Left colon (tissue), 2 donors: ENCODE data around the gene RICTOR. TPM values are rescaled to one million over a fixed set of nuclear protein-coding genes. Genes with fewer than 3 reads are reported as not detected.
A peak's percentile ranks its signal among the peaks of the same experiment; 100 is the strongest.
"Not testable (repeated sequence)": the region's sequence is repeated elsewhere in the genome, so short reads cannot be mapped to it uniquely, and the experiment has no call there.

Source experiments
- ATAC-seq: fragments of 200-7000 bp; cut with Tn5 transposase; one replicate; pipeline ENCODE4 v1.9.1; 2020; ENCODE audit warnings: mild to moderate bottlenecking, moderate library complexity
- DNase-seq, 2 donors: peaks; one replicate each; pipeline ENCODE4 v3.0.0-alpha.2; 2020
- intact Hi-C, 2 donors: fragments of 100-400 bp; cut with DNase I in 1 of 2; cut with micrococcal nuclease in 1 of 2; formaldehyde crosslinking; loops; one replicate each; pipeline versions ENCODE4 v1.11.2 to v1.14.0; 2022; cut with DNase I, micrococcal nuclease
- total RNA-seq, 2 donors: library from RNA; stranded (reverse); fragmentation: NEBNext Ultra II Directional; extraction: Animal tissue kit (Norgen Biotek cat#: 25700); gene quantifications; one replicate each; pipeline ENCODE4 v1.2.1, GENCODE V29; 2021
- donor health status: DM: no; HTN: no; CAD: no.
- donor health status: DM: yes; HTN: yes; CAD: no.

The RICTOR gene
- total RNA-seq, 2 donors from 2014 or later = 22.6 to 31.0 TPM

DNA sequence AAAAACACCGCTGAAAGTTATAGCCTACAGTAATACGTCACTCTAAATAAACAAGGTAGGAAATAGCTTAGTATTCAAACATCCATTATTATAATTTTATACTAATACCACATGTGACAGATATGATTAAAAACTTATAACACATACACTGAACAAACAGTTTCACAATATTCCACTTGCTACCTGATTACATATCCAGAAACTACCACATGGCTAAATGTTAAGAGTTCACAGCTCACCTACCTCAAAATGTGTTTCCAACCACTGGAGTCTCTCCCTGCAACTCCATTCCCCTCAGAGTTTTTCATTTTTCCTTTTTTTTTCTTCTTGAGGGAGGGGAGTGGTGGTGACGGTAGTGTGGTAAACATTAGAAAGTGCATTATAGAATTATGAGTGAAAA lies 12.1 kb downstream of the RICTOR start:
- no peak for ATAC-seq
- intact Hi-C loops = no loop called here
- no peak for DNase-seq

DNA sequence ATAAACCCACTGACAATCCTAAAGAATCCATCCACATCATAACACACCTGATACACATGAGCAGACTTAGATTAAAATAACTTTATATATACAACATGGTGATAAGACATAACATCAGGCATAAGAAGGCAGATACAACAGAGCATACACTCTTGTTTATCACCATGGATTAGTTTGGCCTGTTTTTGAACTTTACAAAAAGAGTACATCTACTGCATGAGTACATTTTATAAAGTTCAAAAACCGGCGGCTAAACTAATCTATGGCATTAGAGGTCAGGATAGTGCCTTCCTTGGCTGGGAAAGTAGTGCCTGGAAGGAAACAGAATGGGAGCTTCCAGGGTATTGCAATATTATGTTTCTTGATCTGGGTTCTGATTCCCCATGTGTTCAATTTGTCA lies 15.1 kb downstream of the RICTOR start:
- DNase-seq (no peak), ATAC-seq (no peak)
- intact Hi-C loops = no loop called here

DNA sequence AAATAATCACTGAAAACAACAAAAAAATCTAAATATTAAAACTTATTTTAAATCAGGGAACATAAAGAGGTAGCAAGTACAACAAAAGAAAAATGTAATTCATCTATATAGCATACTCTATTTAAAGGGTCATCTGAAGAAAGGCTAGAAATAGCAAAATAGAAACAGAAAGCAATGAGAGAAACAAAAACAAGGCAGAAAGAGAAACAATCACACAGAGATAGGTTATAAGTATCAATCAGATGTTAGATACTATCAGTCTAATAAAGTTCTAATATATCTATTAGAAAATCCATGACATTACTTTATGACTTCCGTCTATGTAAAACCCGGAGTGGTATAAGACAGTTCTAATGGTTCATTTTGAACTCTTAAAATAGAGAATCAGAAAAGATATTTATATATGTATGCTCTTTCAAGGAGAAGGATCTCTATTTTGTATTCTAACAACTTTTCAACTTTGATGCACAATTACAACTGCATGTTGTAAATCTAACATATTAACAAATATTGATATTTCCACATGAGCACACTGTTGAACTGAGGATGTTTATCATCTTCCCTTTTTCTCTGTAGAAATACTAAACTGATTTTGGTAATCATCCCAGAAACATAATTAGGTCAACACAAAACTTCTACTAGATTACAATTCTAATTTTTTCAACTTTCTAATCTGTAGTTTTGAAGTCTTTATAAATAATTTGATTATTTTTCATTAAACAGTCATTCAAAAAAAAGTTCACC lies 15.8 kb downstream of the RICTOR start:
- no peak for DNase-seq
- no peak for ATAC-seq
- intact Hi-C loops = no loop called here

DNA sequence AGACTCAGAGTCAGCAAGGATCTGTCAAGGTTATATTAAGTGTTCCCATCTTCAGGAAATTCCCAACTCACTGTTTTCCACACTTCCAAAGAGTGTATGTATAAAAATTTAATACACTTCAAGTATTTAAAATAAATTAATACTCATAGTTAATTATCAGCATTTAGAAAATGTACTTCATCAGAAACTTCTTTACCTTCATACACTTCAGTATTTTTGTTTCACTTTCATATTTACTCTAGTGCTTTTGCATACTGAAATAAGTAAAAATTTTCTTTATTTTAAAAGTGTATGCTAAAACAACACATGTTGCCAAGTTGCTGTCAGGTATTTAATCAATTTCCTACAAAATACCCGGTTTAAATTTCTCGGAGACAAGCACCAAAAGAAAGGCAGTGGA lies 16.5 kb downstream of the RICTOR start:
- no peak for DNase-seq
- intact Hi-C loops = no loop called here
- ATAC-seq = no peak

- ATAC-seq (no peak), DNase-seq (no peak)
- intact Hi-C loops = no loop called here
These were observed 18.3 kb downstream of the RICTOR start for GRCh38 chr5:39055768-39056398.

- ATAC-seq = no peak
- DNase-seq = no peak
- intact Hi-C loops = no loop called here
These were observed 19.0 kb downstream of the RICTOR start for GRCh38 chr5:39055027-39055767.

GRCh38 chr5:39053189-39053588 lies 21.0 kb downstream of the RICTOR start:
- intact Hi-C loops = no loop called here
- no peak for ATAC-seq
- no peak for DNase-seq

- intact Hi-C loops = no loop called here
- DNase-seq = no peak
- no peak for ATAC-seq
These were observed 22.1 kb downstream of the RICTOR start for GRCh38 chr5:39052141-39052540.

DNA sequence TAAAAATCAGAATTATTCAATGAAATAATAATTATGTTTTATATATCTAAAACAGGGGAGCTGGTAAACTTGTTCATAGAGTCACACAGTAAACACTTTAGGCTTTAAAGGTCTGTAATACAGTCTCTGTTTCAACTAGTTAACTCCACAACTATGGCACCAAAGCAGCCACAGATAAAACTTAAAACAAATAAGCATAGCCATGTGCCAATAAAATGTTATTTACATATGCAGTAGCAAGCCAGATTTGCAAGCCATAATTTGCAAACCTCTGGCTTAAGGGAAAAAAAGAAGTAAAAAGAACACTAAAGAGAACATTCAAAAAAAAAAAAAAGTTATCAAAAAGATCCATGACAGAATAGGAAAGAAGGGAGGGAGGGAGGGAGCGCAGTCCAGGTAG lies 24.9 kb downstream of the RICTOR start:
- no peak for ATAC-seq
- intact Hi-C loops = no loop called here

DNA sequence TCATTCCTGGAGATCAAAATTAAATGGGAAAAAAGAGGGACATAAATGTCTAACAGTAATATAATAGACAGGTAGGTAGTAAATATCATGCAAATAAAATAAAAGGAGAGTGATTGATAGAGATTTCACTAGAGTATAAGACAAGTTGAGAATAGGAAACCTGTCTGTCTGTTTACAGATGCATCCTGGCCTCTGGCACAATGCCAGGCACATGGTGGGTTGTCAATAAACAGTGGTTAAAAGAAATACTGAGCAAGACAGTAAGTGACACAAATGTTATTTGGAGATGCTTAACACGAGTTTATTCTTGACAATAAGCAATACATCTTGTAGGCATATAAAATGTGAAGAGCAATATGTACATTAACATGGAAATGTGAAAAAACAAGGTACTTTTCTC lies 33.3 kb downstream of the RICTOR start:
- intact Hi-C loops = no loop called here
- no peak for ATAC-seq
- DNase-seq = no peak

More for the DNA sequence above, 24.9 kb downstream of the RICTOR start:
- no peak for DNase-seq

GRCh38 chr5:39034493-39034892 lies 39.7 kb downstream of the RICTOR start:
- DNase-seq, intact Hi-C loops, ATAC-seq: not testable (repeated sequence)

DNA sequence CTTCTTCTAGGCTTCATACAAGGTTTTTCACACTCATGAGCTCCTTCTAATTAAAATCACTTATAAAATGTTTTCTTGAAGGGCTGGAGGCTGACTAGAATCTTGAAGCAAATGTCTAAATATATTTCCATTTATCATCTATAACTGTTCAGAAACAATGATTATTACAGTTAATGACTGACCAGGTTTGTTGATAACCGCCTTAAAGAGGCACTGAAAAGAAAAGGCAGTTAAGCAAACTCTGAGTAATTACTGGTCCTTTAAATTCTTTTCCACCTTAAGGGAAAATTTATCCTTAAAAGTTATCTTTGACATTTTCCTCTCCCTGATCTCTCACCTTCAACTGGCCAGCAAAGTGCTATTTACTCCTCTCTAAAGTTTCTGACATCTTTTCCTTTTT lies 43.2 kb downstream of the RICTOR start:
- ATAC-seq (no peak), DNase-seq (no peak)
- intact Hi-C loops = no loop called here

GRCh38 chr5:39025456-39025855 lies 48.7 kb downstream of the RICTOR start:
- intact Hi-C loops = no loop called here
- no peak for ATAC-seq

DNA sequence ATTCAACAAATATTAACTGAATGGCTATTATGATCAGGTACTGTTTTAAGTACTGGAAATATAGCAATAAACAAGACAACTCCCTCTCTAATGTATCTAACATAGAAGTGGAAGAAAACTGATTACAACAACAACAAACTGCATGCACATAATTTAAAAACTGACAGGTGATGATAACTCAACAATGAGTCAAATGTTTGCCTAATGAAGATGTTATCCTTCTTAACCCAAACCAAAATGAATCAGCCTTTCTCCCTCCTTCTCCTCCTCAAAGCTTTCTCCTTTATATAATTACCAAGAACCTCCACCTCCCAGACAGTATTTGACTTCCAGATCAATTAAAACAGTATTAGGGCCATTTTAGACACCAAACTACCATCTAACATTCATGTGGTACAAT lies 49.3 kb downstream of the RICTOR start:
- intact Hi-C loops = no loop called here
- DNase-seq = no peak
- no peak for ATAC-seq

More at GRCh38 chr5:39025456-39025855, 48.7 kb downstream of the RICTOR start:
- DNase-seq = no peak

- ATAC-seq (no peak), DNase-seq (no peak)
- intact Hi-C loops = no loop called here
These were observed 50.2 kb downstream of the RICTOR start for GRCh38 chr5:39024005-39024404.

GRCh38 chr5:39023121-39023520 lies 51.1 kb downstream of the RICTOR start:
- intact Hi-C loops = no loop called here
- DNase-seq (no peak), ATAC-seq (no peak)

DNA sequence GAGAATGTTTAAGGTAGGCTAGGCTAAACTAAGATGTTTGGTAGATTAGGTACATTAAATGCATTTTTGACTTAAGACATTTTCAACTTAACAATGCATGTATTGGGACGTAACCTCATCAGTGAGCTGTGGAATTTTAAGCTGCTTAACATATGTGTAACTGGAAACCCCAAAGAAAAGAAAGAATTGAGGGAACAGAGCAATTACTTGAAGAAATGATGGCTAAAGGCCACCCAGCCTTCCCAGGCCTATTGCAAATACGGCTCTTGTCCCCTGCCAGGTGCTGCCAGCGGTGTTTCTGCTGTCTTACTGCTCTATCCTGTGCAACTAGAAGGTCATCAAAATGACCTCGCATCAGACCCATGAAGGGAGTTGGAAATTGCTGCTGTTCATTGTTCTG lies 52.0 kb downstream of the RICTOR start:
- DNase-seq = no peak
- ATAC-seq = no peak
- intact Hi-C loops = no loop called here

DNA sequence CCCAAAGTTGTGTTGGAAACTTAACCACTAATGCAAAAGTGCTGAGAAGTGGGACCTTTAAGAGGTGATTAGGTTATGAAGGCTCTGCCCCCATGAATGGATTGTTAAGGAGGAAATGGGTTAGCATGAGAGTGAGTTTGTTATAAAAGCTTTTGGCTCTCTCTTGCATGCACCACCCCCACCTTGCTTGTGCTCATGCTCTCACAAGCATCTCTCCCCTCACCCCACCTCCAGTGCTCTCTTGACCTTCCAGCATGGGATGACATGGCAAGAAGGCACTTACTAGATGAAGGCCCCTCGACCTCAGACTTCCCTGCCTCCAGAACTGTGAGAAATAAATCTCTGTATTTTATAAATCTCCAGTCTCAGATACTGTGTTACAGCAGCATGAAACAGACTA lies 52.8 kb downstream of the RICTOR start:
- ATAC-seq (no peak), DNase-seq (no peak)
- intact Hi-C loops = no loop called here

DNA sequence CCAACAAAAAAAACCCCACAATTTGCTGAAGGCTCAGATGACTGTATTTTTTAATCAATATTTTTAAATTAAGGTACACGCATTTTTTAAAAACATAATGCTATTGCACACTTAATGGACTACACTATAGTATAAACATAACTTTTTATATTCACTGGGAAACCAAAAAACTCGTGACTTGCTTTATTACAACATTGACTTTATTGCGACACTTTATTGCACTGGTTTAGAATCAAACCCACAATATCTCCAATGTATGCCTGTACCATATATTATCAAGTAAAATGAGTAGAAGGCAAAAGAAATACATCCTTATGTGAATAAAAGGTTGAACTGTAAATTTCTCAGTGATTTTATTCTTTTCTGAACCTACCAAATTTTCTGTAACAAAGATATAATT lies 53.7 kb downstream of the RICTOR start:
- intact Hi-C loops = no loop called here
- peak; percentile 54 for ATAC-seq
- no peak for DNase-seq

DNA sequence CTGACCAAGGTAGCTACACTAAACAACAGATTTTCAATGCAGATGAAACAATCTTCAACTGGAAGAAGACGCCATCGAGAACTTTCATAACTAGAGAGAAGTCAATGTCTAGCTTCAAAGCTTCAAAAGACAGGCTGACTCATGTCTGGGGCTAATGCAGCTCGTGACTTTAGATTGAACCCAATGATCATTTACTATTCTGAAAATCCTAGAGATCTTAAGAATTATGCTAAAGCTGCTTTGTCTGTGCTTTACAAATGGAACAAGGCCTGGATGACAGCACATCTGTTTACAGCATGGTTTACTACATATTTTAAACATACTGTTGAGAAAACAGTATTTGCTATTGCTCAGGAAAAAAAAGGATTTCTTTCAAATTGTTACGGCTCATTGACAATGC lies 54.9 kb downstream of the RICTOR start:
- intact Hi-C loops = no loop called here
- no peak for DNase-seq
- ATAC-seq = no peak
